Measurements from ENCODE around the gene SOWAHD. TPM values are rescaled to one million over a fixed set of nuclear protein-coding genes. Genes with fewer than 3 reads are reported as not detected.

SOWAHD gene
- total and polyA plus RNA-seq, 4 donors: 1.4 to 5.8 (median 3.0) TPM

DNA sequence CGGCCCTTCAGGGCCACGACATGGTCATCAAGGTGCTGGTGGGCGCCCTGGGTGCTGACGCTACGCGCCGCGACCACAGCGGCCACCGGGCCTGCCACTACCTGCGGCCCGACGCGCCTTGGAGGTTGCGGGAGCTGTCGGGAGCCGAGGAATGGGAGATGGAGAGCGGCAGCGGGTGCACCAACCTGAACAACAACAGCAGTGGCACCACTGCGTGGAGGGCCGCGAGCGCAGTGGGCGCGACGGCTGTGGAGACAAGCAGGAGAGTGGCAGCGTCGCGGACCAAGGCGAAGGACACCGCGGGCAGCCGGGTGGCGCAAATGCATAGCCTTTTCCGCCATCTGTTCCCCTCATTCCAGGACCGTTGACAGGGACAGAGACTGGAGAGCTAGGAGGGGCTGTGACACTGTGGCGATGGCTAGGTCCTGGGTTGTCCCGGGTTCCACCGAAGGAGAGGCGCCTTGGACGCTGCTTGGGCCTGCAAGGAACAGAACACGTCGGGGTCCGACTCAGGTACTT lies 919 bp downstream of the SOWAHD start:
- H3K27me3 ChIP-seq (ENCODE audit: control insufficient read depth in 3 of 3, insufficient read depth in 3 of 3, low read length in 2 of 3): peaks cover 0 to 4% (median 0%) of the 10 kb centered on the region in 3 donors
- peaks cover 0 to 5% (median 0%) of the 10 kb centered on the region in 4 donors for H3K9me3 ChIP-seq (ENCODE audit: control insufficient read depth in 4 of 4, insufficient read depth in 3 of 4, low read length in 3 of 4)

GRCh38 chrX:119760026-119760877 lies 1.9 kb downstream of the SOWAHD start:
- Histone ChIP-seq H3K36me3 (ENCODE audit: control insufficient read depth in 4 of 4, insufficient read depth in 4 of 4, low read length in 4 of 4) (no peaks in the 10 kb centered on the region), H3K4me1 (ENCODE audit: control insufficient read depth in 5 of 5, insufficient read depth in 5 of 5, low read length in 5 of 5) (peaks cover 0 to 4% (median 0%) of the 10 kb centered on the region in 5 donors), H3K27me3 (ENCODE audit: control insufficient read depth in 3 of 3, insufficient read depth in 3 of 3, low read length in 2 of 3) (peaks cover 0 to 4% (median 0%) of the 10 kb centered on the region in 3 donors), H3K9ac (ENCODE audit: insufficient read depth in 1 of 2, low read length in 2 of 2) (no peak overlapping the region), H3K4me3 (no peak overlapping the region), H3K9me3 (ENCODE audit: control insufficient read depth in 4 of 4, insufficient read depth in 3 of 4, low read length in 3 of 4) (peaks cover 0 to 5% (median 0%) of the 10 kb centered on the region in 4 donors), H3K27ac (ENCODE audit: low read depth in 1 of 2, low read length in 1 of 2) (no peak overlapping the region)
- no peak for ATAC-seq (ENCODE audit: insufficient read depth, low FRiP score)
- 53 to 83% methylated on average over 15 to 18 of the region's 18 CpGs for WGBS, 2 donors
- no peak for DNase-seq
- no peak for TF ChIP-seq CTCF (IDR thresholded peaks at IDR 0.05; ENCODE audit: control extremely low read depth, extremely low read depth)

More for the DNA sequence above, 919 bp downstream of the SOWAHD start:
- H3K36me3 ChIP-seq (ENCODE audit: control insufficient read depth in 4 of 4, insufficient read depth in 4 of 4, low read length in 4 of 4): no peaks in the 10 kb centered on the region
- H3K4me1 ChIP-seq (ENCODE audit: control insufficient read depth in 5 of 5, insufficient read depth in 5 of 5, low read length in 5 of 5): peaks cover 0 to 4% (median 0%) of the 10 kb centered on the region in 5 donors
- no peak overlapping the region for H3K9ac ChIP-seq (ENCODE audit: insufficient read depth in 1 of 2, low read length in 2 of 2)
- 33 to 57% methylated on average over 27 to 44 of the region's 44 CpGs for WGBS, 2 donors
- ATAC-seq (ENCODE audit: insufficient read depth, low FRiP score): no peak
- H3K4me3 ChIP-seq: no peak overlapping the region
- H3K27ac ChIP-seq (ENCODE audit: low read depth in 1 of 2, low read length in 1 of 2): no peak overlapping the region
- no peak for DNase-seq
- TF ChIP-seq CTCF (IDR thresholded peaks at IDR 0.05; ENCODE audit: control extremely low read depth, extremely low read depth): no peak

GRCh38 chrX:119762718-119763117 lies 4.3 kb downstream of the SOWAHD start:
- peaks cover 0 to 5% (median 0%) of the 10 kb centered on the region in 4 donors for H3K9me3 ChIP-seq (ENCODE audit: control insufficient read depth in 4 of 4, insufficient read depth in 3 of 4, low read length in 3 of 4)
- H3K27ac ChIP-seq (ENCODE audit: low read depth in 1 of 2, low read length in 1 of 2): no peak overlapping the region
- peaks cover 0 to 4% (median 0%) of the 10 kb centered on the region in 3 donors for H3K27me3 ChIP-seq (ENCODE audit: control insufficient read depth in 3 of 3, insufficient read depth in 3 of 3, low read length in 2 of 3)
- no peak overlapping the region for H3K4me3 ChIP-seq
- WGBS, 2 donors: 66 to 77% methylated on average over 3 of the region's 3 CpGs
- ATAC-seq (ENCODE audit: insufficient read depth, low FRiP score) (no peak), DNase-seq (no peak)
- H3K36me3 ChIP-seq (ENCODE audit: control insufficient read depth in 4 of 4, insufficient read depth in 4 of 4, low read length in 4 of 4): no peaks in the 10 kb centered on the region
- no peak overlapping the region for H3K9ac ChIP-seq (ENCODE audit: insufficient read depth in 1 of 2, low read length in 2 of 2)
- no peak for TF ChIP-seq CTCF (IDR thresholded peaks at IDR 0.05; ENCODE audit: control extremely low read depth, extremely low read depth)
- peaks cover 0 to 3% (median 0%) of the 10 kb centered on the region in 5 donors for H3K4me1 ChIP-seq (ENCODE audit: control insufficient read depth in 5 of 5, insufficient read depth in 5 of 5, low read length in 5 of 5)
